ENCODE results near the gene MMP15.

MMP15 gene

GRCh38 chr16:57984443-57985203 is 40.9 kb upstream of the MMP15 start:
- H3K4me3 ChIP-seq (ENCODE audit: low read length), result peak overlapping the region; percentile 37
- DNase-seq (ENCODE audit: low read depth), result peak; percentile 36
- TF ChIP-seq CTCF (conservative IDR thresholded peaks at IDR 0.05; ENCODE audit: low read depth, low read length), result no peak

- peak overlapping the region; percentile 37 for H3K4me3 ChIP-seq (ENCODE audit: low read length)
- no peak for TF ChIP-seq CTCF (conservative IDR thresholded peaks at IDR 0.05; ENCODE audit: low read depth, low read length)
- DNase-seq (ENCODE audit: low read depth), result no peak
Observed at GRCh38 chr16:57985204-57986181, 40.1 kb upstream of the MMP15 start.

GRCh38 chr16:57986196-57986595 is 39.4 kb upstream of the MMP15 start:
- DNase-seq (ENCODE audit: low read depth), result no peak
- no peak for TF ChIP-seq CTCF (conservative IDR thresholded peaks at IDR 0.05; ENCODE audit: low read depth, low read length)
- no peak overlapping the region for H3K4me3 ChIP-seq (ENCODE audit: low read length)

GRCh38 chr16:57987441-57988177 is 37.9 kb upstream of the MMP15 start:
- no peak overlapping the region for H3K4me3 ChIP-seq (ENCODE audit: low read length)
- no peak for TF ChIP-seq CTCF (conservative IDR thresholded peaks at IDR 0.05; ENCODE audit: low read depth, low read length)
- DNase-seq (ENCODE audit: low read depth), result no peak

- no peak for TF ChIP-seq CTCF (conservative IDR thresholded peaks at IDR 0.05; ENCODE audit: low read depth, low read length)
- H3K4me3 ChIP-seq (ENCODE audit: low read length), result no peak overlapping the region
- no peak for DNase-seq (ENCODE audit: low read depth)
Observed at GRCh38 chr16:57988929-57989328, 36.6 kb upstream of the MMP15 start.

GRCh38 chr16:57991551-57992059 is 33.9 kb upstream of the MMP15 start:
- no peak overlapping the region for H3K4me3 ChIP-seq (ENCODE audit: low read length)
- TF ChIP-seq CTCF (conservative IDR thresholded peaks at IDR 0.05; ENCODE audit: low read depth, low read length), result no peak
- no peak for DNase-seq (ENCODE audit: low read depth)

All from retinal pigment epithelial cell (primary cell).